AG09309 (cell line): ENCODE results near the gene POLR1G.

Experiments
- DNase-seq: peaks from one replicate; pipeline ENCODE4 v3.0.0-alpha.2; 2010; ENCODE audit warnings: low read depth
- H3K4me3 ChIP-seq: 2 replicates; pipeline ENCODE4 v1.5.1; 2011; ENCODE audit warnings: mild to moderate bottlenecking, low read depth, low read length, moderate library complexity; ENCODE audit not compliant: control insufficient read depth
- CTCF ChIP-seq: IDR thresholded peaks from 2 replicates; pipeline ENCODE4 v1.5.1; 2011; ENCODE audit warnings: mild to moderate bottlenecking, low read depth, low read length, inconsistent platforms; ENCODE audit not compliant: insufficient read depth, control insufficient read depth; ENCODE audit errors: missing control alignments

Gene POLR1G

GRCh38 chr19:45414468-45414867, 8.0 kb downstream of the POLR1G start:
- H3K4me3 ChIP-seq: no peak overlapping the region
- TF ChIP-seq CTCF: no peak
- DNase-seq: no peak

GRCh38 chr19:45417151-45417550, 10.7 kb downstream of the POLR1G start:
- no peak for TF ChIP-seq CTCF
- no peak overlapping the region for H3K4me3 ChIP-seq
- no peak for DNase-seq

GRCh38 chr19:45418802-45419201, 12.4 kb downstream of the POLR1G start:
- no peak overlapping the region for H3K4me3 ChIP-seq
- no peak for TF ChIP-seq CTCF
- no peak for DNase-seq

- TF ChIP-seq CTCF: no peak
- no peak overlapping the region for H3K4me3 ChIP-seq
- no peak for DNase-seq
Observed at GRCh38 chr19:45419396-45419795, 13.0 kb downstream of the POLR1G start.

- H3K4me3 ChIP-seq: no peak overlapping the region
- DNase-seq: no peak
- TF ChIP-seq CTCF: no peak
Observed at GRCh38 chr19:45419895-45420294, 13.5 kb downstream of the POLR1G start.

- TF ChIP-seq CTCF: no peak
- DNase-seq: no peak
- no peak overlapping the region for H3K4me3 ChIP-seq
Observed at GRCh38 chr19:45420356-45420755, 13.9 kb downstream of the POLR1G start.

- DNase-seq: no peak
- H3K4me3 ChIP-seq: no peak overlapping the region
- TF ChIP-seq CTCF: no peak
Observed at GRCh38 chr19:45420871-45421270, 14.4 kb downstream of the POLR1G start.
